Placental epithelial cell (primary cell): Measurements from ENCODE around the gene PHAF1. TPM values are rescaled to one million over a fixed set of nuclear protein-coding genes. Genes with fewer than 3 reads are reported as not detected.

Experiments
- total RNA-seq: library from RNA; depleted of rRNA; stranded (reverse); fragments of >200 nt; gene quantifications from 2 replicates; pipeline ENCODE4 v1.2.3, GENCODE V29; 2012

PHAF1 gene
- 12.5 and 15.7 TPM in 2 replicates for total RNA-seq

DNA sequence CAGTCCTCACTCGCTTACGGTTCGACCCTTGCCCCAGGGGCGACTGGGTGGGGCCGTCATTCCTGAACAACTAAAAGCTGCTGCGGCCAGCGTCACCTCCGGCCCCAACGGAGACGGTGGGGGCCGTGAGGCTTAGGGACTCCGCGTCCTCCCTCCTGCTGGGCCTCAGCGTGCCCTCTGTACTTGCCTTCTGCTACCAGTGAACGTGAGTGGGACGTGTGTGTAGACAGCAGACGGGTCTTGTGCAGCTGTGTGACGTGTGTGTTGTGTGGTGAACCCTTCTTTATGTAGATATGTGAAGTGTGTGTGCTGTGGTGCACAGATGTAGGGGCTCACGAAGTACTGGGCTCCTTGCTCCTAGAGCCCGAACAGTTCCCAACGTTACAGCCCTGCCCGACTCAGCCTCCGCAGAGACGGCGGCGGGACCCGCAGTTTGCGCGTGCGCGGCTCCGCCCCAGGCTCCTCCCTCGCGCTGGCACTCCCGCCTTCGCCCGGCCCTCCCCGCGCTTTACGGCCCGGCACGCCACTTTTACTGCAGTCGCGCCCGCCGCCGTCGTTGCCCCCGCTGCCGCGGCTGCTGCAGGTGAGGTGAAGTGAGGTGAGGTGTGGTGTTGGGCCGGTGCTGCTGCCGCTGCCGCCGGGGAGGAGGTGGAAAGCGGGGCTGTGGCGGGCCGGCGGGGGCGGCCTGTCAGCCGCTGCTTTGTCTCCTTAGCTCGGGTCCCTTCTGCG is at the start of gene PHAF1:
PHAF1 (plus strand) TSS at position 535 of the 729 bp plus-strand sequence. CDS start 235 bp downstream, outside the sequence.

DNA sequence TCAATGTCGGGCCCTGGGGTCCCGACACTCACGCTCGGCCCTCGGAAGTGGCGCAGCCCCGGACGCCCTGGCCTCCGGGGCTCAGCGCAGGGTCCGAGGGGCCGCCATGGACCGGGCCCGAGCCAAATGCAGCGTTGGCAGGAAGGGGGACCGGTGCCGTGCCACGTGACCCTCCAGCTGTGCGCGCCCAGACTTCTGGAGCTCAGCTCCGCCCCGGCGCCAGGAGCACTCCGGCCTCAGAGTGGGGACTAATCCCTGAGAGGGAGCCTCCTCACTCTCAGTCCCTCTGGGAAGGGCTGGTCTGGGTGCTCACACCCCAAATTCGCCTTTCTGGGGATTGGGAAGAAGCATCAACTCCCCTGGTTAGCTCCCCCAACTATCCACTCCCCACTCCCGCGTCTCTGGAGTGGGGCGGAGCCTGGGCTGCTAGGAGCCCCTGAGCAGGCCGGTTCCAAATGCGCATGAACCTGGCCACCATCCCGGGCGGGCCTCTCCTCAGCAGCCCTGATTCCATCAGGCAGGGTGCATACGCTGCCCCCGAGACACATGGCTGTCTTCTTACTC is 41.2 kb downstream of the PHAF1 start, which contains the start of gene B3GNT9:
B3GNT9 (minus strand) TSS at position 166 of the 564 bp plus-strand sequence. CDS start 513 bp downstream, outside the sequence.

DNA sequence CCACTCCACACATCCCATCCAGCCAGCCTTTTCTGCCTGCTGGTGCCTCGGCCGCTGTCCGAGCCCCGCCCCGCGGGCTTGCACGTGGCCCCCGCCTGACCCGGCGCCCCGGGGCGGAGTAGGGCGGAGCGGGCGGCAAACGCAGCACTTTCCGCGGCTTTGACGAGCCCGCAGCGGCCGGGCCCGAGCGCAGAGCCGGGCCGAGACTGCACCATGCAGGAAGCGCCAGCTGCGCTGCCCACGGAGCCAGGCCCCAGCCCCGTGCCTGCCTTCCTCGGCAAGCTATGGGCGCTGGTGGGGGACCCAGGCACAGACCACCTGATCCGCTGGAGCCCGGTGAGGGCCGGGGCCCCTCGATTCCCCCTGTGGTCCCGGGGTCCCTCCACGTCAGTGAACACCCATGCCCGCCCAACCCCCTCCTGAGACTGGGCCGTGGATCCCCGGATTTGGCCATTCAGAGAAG is 54.9 kb downstream of the PHAF1 start, which contains the start of gene HSF4:
HSF4 (plus strand) TSS at position 147 of the 463 bp plus-strand sequence; CDS start at position 214, 67 bp downstream.

DNA sequence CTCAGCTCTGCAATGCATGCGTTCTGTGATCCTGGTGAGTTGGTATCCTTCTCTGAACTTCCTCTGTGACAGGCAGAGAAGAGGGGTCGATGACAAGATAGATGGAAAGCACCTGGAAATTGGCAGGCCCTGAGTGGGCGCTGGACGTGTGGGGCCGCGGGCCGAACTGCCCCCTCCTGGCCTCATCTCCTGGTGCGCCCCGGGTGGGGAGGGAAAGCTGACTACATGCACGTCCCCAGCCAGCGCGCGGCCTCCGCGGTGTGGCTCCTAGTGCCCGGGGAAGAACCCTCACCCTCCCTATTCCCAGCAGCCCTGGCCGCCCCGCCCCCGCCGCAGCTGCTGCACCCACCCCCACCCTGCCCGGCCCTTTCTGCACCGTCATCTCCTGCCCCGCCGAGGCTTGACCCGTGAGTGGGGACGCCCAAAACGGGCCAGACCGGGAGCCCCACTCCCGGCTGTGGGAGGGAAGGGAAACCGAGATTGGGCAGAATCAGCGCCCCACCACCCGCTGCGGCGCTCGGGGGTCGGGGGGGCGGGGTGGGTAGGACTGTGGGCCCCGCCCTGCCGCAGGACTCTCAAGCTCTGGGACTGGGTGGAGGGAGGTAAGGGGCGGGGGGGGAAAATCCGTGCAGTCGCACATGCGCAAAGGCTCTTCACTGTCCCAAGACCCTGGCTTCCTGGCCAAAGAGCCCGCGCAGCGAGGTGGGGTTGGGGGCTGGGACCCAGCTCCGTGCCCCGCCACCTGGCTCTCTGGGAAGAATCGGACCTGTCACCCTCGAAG is 60.6 kb downstream of the PHAF1 start, which contains the start of gene NOL3:
NOL3 (plus strand) TSS at position 371 of the 781 bp plus-strand sequence.

DNA sequence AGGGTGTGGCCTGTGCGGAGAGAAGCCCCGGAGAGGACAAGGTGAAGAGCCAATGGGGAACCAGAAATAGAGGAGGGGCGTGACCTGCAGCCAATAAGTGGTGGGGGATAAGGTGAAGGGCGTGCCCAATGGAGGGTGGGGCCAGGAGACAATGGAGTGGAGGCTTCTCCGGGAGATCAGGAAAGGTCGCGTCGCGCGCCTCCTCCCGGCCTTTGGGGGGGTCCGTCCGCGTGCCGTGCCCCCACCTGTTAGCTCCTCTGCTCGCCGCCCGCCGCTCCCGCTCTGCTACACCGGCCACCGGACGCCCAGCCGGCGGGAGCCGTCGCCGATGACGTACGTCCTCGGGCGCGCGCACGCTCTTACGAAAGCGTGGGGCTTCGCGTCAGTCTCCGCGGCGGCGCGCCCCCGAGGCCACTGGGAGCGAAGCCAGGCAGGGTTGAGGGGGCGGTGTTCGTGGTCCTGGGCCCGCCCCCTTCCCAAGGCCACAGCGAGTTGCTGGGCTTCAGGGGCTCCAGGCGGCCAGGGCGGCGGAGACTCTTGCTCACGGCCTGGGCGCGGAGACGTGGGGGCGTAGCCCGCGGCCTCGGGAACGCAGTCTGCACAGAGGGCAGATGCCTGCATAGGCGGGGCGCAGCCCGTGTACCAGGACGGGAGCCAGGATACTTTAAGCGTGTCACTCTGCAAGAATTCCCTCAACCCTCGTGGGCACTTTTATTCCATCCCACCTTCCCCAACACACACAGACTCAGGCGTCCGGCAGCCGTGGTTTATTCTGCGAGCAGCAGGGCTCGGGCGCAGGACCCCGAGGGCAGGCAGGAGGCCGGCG is 74.1 kb downstream of the PHAF1 start, which contains the start of gene MATCAP1:
MATCAP1 (minus strand) TSS at position 337 of the 826 bp plus-strand sequence. CDS start 3,353 bp downstream, outside the sequence.

DNA sequence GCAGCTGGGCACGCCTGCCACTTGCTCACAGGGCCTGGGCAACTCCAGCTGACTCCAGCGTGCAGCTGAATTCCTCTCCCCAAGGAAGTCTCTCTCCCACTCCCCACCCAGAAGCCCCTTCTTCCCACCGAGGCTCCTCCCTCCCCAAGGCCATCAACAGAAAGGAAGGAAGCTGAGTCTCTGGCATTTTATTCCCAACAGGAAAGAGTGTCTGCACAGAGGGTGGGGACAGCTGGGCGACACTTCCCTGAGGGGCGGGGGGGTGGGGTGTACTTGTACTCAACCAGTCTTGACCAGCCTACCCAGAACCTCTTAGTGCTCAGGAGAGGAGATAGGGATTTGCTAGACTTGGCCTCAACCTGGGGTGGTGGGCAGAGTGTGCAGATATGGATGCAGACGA is 80.3 kb downstream of the PHAF1 start, which contains the start of gene EXOC3L1:
EXOC3L1 (minus strand) TSS at position 96 of the 400 bp plus-strand sequence. CDS start 460 bp downstream, outside the sequence.

DNA sequence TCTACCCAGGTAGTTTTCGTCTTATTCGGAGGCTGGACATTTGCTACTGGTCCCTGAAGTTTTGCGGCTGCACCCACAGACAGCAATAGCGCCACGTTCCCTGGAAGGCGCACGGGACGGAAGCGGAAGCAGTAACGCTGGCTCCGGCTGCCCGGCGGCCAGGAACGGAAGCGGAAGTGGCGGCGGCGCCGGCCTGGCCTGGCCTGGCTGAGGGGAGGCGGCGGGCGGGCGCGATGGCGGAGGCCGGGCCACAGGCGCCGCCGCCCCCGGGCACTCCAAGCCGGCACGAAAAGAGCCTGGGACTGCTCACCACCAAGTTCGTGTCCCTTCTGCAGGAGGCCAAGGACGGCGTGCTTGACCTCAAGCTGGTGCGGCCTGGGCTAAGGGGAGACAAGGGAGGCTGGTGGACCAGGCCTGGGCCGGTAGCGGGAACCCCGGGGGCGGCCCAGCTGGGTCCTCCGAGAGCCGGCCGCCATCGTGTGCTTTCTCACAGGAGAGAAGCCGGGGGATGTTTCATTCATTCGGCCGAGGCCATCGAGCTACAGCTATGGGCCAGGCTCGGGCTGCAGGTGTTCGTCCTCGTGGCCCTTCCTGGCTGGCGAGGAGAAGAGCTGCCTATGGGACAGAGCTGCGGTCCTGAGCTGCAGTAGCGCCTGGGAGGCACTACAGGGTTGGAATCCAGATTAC is 82.4 kb downstream of the PHAF1 start, which contains the start of gene E2F4:
E2F4 (plus strand) TSS at position 161 of the 687 bp plus-strand sequence; CDS start at position 234, 73 bp downstream.

Other genes starting within 250 kb of the PHAF1 start
- 5.1 and 6.7 TPM in 2 replicates for gene PDP2, start 229.4 kb upstream of the PHAF1 start, total RNA-seq
- under 0.01 and 0.11 TPM in 2 replicates for gene CDH16, start 191.1 kb upstream of the PHAF1 start, total RNA-seq
- gene RRAD, start 184.4 kb upstream of the PHAF1 start, total RNA-seq = 0.39 and 22.0 TPM in 2 replicates
- gene CIAO2B, start 175.5 kb upstream of the PHAF1 start, total RNA-seq = 63.2 and 110 TPM in 2 replicates
- gene CES2, start 174.4 kb upstream of the PHAF1 start, total RNA-seq = 46.3 and 47.9 TPM in 2 replicates
- 0.11 and 0.39 TPM in 2 replicates for gene CES3, start 148.7 kb upstream of the PHAF1 start, total RNA-seq
- 3.3 and 10.2 TPM in 2 replicates for gene CES4A, start 121.4 kb upstream of the PHAF1 start, total RNA-seq
- gene CBFB, start 80.8 kb upstream of the PHAF1 start, total RNA-seq = 46.0 and 56.1 TPM in 2 replicates
- gene B3GNT9, start 41.1 kb downstream of the PHAF1 start, total RNA-seq = 65.5 and 72.2 TPM in 2 replicates
- 20.0 and 26.8 TPM in 2 replicates for gene TRADD, start 50.0 kb downstream of the PHAF1 start, total RNA-seq
- 23.7 and 40.8 TPM in 2 replicates for gene FBXL8, start 50.0 kb downstream of the PHAF1 start, total RNA-seq
- 4.8 and 21.2 TPM in 2 replicates for gene HSF4, start 54.8 kb downstream of the PHAF1 start, total RNA-seq
- gene NOL3, start 60.6 kb downstream of the PHAF1 start, total RNA-seq = 21.7 and 38.1 TPM in 2 replicates
- gene MATCAP1, start 74.0 kb downstream of the PHAF1 start, total RNA-seq = 11.1 and 21.2 TPM in 2 replicates
- gene EXOC3L1, start 80.2 kb downstream of the PHAF1 start, total RNA-seq = not detected in 2 replicates
- gene E2F4, start 82.2 kb downstream of the PHAF1 start, total RNA-seq = 42.4 and 76.9 TPM in 2 replicates
- 42.8 and 57.2 TPM in 2 replicates for gene ELMO3, start 89.2 kb downstream of the PHAF1 start, total RNA-seq
- gene TMEM208, start 117.2 kb downstream of the PHAF1 start, total RNA-seq = 28.7 and 36.4 TPM in 2 replicates
- gene FHOD1, start 137.5 kb downstream of the PHAF1 start, total RNA-seq = 18.1 and 24.6 TPM in 2 replicates
- gene SLC9A5, start 139.0 kb downstream of the PHAF1 start, total RNA-seq = 0.33 and 1.6 TPM in 2 replicates
- 22.2 and 35.7 TPM in 2 replicates for gene PLEKHG4, start 169.6 kb downstream of the PHAF1 start, total RNA-seq
- not detected in 2 replicates for gene KCTD19, start 216.8 kb downstream of the PHAF1 start, total RNA-seq
- gene LRRC36, start 216.9 kb downstream of the PHAF1 start, total RNA-seq = not detected in 2 replicates